ENCODE measurements around the gene SLC5A6. TPM values are rescaled to one million over a fixed set of nuclear protein-coding genes. Genes with fewer than 3 reads are reported as not detected.

SLC5A6 gene
- total RNA-seq, 1 experiment from 2014 or later: 111 TPM

GRCh38 chr2:27203741-27204140 is 8.3 kb downstream of the SLC5A6 start (continued):
- TF ChIP-seq AFF4 (CRISPR knock-in tag; IDR thresholded peaks at IDR 0.05; ENCODE audit: borderline replicate concordance): no peak
- TF ChIP-seq ERG (CRISPR knock-in tag; IDR thresholded peaks at IDR 0.05): no peak
- no peak for TF ChIP-seq SOX15 (CRISPR knock-in tag; IDR thresholded peaks at IDR 0.05)
- TF ChIP-seq SMAD3 (CRISPR knock-in tag; IDR thresholded peaks at IDR 0.05; ENCODE audit: borderline replicate concordance): no peak

- H3K4me3 Mint-ChIP-seq: no peak overlapping the region
- no peaks in the 10 kb centered on the region for H3K9me3 Mint-ChIP-seq
- TF ChIP-seq HMGA2 (CRISPR knock-in tag; IDR thresholded peaks at IDR 0.05) (no peak), RELA (CRISPR knock-in tag; IDR thresholded peaks at IDR 0.05; ENCODE audit: borderline replicate concordance) (no peak), EMX1 (CRISPR knock-in tag; IDR thresholded peaks at IDR 0.05) (no peak), CBFB (CRISPR knock-in tag; IDR thresholded peaks at IDR 0.05; ENCODE audit: low read depth) (no peak), SMAD4 (CRISPR knock-in tag; IDR thresholded peaks at IDR 0.05) (no peak)
- TF ChIP-seq, protein P1, sequence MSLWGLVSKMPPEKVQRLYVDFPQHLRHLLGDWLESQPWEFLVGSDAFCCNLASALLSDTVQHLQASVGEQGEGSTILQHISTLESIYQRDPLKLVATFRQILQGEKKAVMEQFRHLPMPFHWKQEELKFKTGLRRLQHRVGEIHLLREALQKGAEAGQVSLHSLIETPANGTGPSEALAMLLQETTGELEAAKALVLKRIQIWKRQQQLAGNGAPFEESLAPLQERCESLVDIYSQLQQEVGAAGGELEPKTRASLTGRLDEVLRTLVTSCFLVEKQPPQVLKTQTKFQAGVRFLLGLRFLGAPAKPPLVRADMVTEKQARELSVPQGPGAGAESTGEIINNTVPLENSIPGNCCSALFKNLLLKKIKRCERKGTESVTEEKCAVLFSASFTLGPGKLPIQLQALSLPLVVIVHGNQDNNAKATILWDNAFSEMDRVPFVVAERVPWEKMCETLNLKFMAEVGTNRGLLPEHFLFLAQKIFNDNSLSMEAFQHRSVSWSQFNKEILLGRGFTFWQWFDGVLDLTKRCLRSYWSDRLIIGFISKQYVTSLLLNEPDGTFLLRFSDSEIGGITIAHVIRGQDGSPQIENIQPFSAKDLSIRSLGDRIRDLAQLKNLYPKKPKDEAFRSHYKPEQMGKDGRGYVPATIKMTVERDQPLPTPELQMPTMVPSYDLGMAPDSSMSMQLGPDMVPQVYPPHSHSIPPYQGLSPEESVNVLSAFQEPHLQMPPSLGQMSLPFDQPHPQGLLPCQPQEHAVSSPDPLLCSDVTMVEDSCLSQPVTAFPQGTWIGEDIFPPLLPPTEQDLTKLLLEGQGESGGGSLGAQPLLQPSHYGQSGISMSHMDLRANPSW (CRISPR knock-in tag; conservative IDR thresholded peaks at IDR 0.05; ENCODE audit: low read depth): no peak
- H3K36me3 Mint-ChIP-seq: peaks cover 64% of the 10 kb centered on the region
- DNase-seq (ENCODE audit: low spot score) (no peak), ATAC-seq (no peak)
- no peaks in the 10 kb centered on the region for H3K27me3 Mint-ChIP-seq (ENCODE audit: low read depth)
- POLR2A ChIA-PET: interaction anchor here (0.9 kb wide), 1 partner anchor 101 kb away, joined by 4 read pairs; no protein-coding TSS in a partner anchor
- CTCF ChIA-PET: interaction anchor here (1.0 kb wide), 1 partner anchor 69 kb away, joined by 3 read pairs; no protein-coding TSS in a partner anchor
- no peak overlapping the region for H3K27ac Mint-ChIP-seq
- H3K4me1 Mint-ChIP-seq: no peaks in the 10 kb centered on the region
Observed at GRCh38 chr2:27202854-27203253, 9.2 kb downstream of the SLC5A6 start.

DNA sequence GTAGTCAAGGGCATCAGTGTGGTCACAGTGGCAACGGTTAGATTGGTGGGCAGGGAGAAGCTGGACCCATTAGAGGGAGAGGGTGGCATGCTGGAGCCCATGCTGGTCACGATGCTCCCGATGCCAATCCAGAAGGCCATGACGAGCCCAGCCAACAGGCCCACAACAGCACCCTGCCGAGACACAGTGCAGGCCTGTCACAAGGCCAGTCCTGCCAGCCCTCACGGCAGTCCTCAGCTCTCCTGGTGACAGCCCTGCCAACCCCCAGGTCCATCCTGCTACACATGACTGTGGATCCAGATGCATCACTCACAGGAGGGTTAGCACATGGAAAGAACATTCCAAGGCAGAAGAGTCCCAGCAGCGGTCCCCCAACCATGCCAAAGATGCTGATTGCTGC is 10.4 kb downstream of the SLC5A6 start:
- DNase-seq (ENCODE audit: low spot score) (no peak), ATAC-seq (no peak)
- POLR2A ChIA-PET: no interaction called here
- Mint-ChIP-seq H3K27ac (no peak overlapping the region; the same call in 1 of the 2 replicates), H3K4me3 (no peak overlapping the region), H3K4me1 (no peaks in the 10 kb centered on the region), H3K27me3 (ENCODE audit: low read depth) (no peaks in the 10 kb centered on the region), H3K36me3 (peaks cover 53% of the 10 kb centered on the region), H3K9me3 (no peaks in the 10 kb centered on the region)
- CTCF ChIA-PET: no interaction called here
- TF ChIP-seq, protein P2, sequence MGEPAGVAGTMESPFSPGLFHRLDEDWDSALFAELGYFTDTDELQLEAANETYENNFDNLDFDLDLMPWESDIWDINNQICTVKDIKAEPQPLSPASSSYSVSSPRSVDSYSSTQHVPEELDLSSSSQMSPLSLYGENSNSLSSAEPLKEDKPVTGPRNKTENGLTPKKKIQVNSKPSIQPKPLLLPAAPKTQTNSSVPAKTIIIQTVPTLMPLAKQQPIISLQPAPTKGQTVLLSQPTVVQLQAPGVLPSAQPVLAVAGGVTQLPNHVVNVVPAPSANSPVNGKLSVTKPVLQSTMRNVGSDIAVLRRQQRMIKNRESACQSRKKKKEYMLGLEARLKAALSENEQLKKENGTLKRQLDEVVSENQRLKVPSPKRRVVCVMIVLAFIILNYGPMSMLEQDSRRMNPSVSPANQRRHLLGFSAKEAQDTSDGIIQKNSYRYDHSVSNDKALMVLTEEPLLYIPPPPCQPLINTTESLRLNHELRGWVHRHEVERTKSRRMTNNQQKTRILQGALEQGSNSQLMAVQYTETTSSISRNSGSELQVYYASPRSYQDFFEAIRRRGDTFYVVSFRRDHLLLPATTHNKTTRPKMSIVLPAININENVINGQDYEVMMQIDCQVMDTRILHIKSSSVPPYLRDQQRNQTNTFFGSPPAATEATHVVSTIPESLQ (CRISPR knock-in tag; IDR thresholded peaks at IDR 0.05): no peak
- TF ChIP-seq IRF2 (CRISPR knock-in tag; IDR thresholded peaks at IDR 0.05; ENCODE audit: borderline replicate concordance, low read depth) (no peak), TP53 (CRISPR knock-in tag; IDR thresholded peaks at IDR 0.05) (no peak), ZNF281 (CRISPR knock-in tag; IDR thresholded peaks at IDR 0.05) (no peak), NFYB (CRISPR knock-in tag; conservative IDR thresholded peaks at IDR 0.05; ENCODE audit: low read depth) (no peak), ESRRA (CRISPR knock-in tag; IDR thresholded peaks at IDR 0.05; ENCODE audit: borderline replicate concordance) (no peak), NR1H2 (CRISPR knock-in tag; IDR thresholded peaks at IDR 0.05) (no peak), ELF4 (CRISPR knock-in tag; IDR thresholded peaks at IDR 0.05; ENCODE audit: low read depth) (no peak), ATF1 (CRISPR knock-in tag; IDR thresholded peaks at IDR 0.05) (no peak)
- TF ChIP-seq, protein P3, sequence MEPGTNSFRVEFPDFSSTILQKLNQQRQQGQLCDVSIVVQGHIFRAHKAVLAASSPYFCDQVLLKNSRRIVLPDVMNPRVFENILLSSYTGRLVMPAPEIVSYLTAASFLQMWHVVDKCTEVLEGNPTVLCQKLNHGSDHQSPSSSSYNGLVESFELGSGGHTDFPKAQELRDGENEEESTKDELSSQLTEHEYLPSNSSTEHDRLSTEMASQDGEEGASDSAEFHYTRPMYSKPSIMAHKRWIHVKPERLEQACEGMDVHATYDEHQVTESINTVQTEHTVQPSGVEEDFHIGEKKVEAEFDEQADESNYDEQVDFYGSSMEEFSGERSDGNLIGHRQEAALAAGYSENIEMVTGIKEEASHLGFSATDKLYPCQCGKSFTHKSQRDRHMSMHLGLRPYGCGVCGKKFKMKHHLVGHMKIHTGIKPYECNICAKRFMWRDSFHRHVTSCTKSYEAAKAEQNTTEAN (CRISPR knock-in tag; IDR thresholded peaks at IDR 0.05): no peak

Data from WTC11 (cell line).